GM21367 (cell line): ENCODE data around the gene LURAP1L.

ENCODE experiments used
- ATAC-seq: cut with Tn5 transposase; IDR thresholded peaks from one replicate; pipeline ENCODE4 v1.9.1; 2021; ENCODE audit not compliant: unreplicated experiment

LURAP1L gene

GRCh38 chr9:12812710-12813109 lies 37.9 kb downstream of the LURAP1L start:
- no peak for ATAC-seq

GRCh38 chr9:12813533-12813932 lies 38.7 kb downstream of the LURAP1L start:
- ATAC-seq, result no peak

GRCh38 chr9:12813960-12814876 lies 39.4 kb downstream of the LURAP1L start:
- no peak for ATAC-seq

GRCh38 chr9:12814877-12815237 lies 40.0 kb downstream of the LURAP1L start:
- no peak for ATAC-seq

GRCh38 chr9:12815888-12816287 lies 41.1 kb downstream of the LURAP1L start:
- ATAC-seq, result no peak

- no peak for ATAC-seq
These were observed 41.9 kb downstream of the LURAP1L start for GRCh38 chr9:12816656-12817101.

GRCh38 chr9:12817702-12818101 lies 42.9 kb downstream of the LURAP1L start:
- ATAC-seq, result no peak

GRCh38 chr9:12818431-12819000 lies 43.7 kb downstream of the LURAP1L start:
- ATAC-seq, result no peak

GRCh38 chr9:12819436-12820185 lies 44.8 kb downstream of the LURAP1L start:
- peak; percentile 58 for ATAC-seq

- no peak for ATAC-seq
These were observed 47.3 kb downstream of the LURAP1L start for GRCh38 chr9:12822111-12822510.

GRCh38 chr9:12826924-12827565 lies 52.2 kb downstream of the LURAP1L start:
- ATAC-seq, result no peak

GRCh38 chr9:12833701-12834100 lies 58.9 kb downstream of the LURAP1L start:
- no peak for ATAC-seq

GRCh38 chr9:12838546-12838945 lies 63.7 kb downstream of the LURAP1L start:
- no peak for ATAC-seq

- no peak for ATAC-seq
These were observed 68.9 kb downstream of the LURAP1L start for GRCh38 chr9:12843735-12844134.

GRCh38 chr9:12846035-12846434 lies 71.2 kb downstream of the LURAP1L start:
- no peak for ATAC-seq

GRCh38 chr9:12847561-12847960 lies 72.7 kb downstream of the LURAP1L start:
- no peak for ATAC-seq

- no peak for ATAC-seq
These were observed 74.7 kb downstream of the LURAP1L start for GRCh38 chr9:12849486-12850003.

GRCh38 chr9:12851341-12852090 lies 76.7 kb downstream of the LURAP1L start:
- ATAC-seq, result no peak

- no peak for ATAC-seq
These were observed 78.2 kb downstream of the LURAP1L start for GRCh38 chr9:12853051-12853450.

GRCh38 chr9:12854221-12854620 lies 79.4 kb downstream of the LURAP1L start:
- ATAC-seq, result no peak
